A549 (cell line): ENCODE results near the gene TPCN2.

Experiments used
- HMGXB4 ChIP-seq: fragments of 250-450 bp; sonication (Bioruptor Pico); IDR thresholded peaks from 2 replicates; pipeline ENCODE4 v1.5.0; 2021; ENCODE audit warnings: mild to moderate bottlenecking, moderate library complexity, borderline replicate concordance
- JUN ChIP-seq, 2 experiments: fragments of >200 bp; sonication (Bioruptor Twin); formaldehyde crosslinking; IDR thresholded peaks; 2 replicates in 1 of 2; 3 replicates in 1 of 2; pipeline ENCODE4 v1.6.1; 2016 to 2017
- KDM1A ChIP-seq: fragments of 200-600 bp; sonication (generic); IDR thresholded peaks from 2 replicates; pipeline ENCODE4 v1.6.1; 2016; ENCODE audit warnings: low read depth, mild to moderate bottlenecking
- POLR2A ChIP-seq: IDR thresholded peaks from 2 replicates; pipeline ENCODE4 v1.6.1; 2012; ENCODE audit warnings: mild to moderate bottlenecking, low read length
- RFX5 ChIP-seq: fragments of 450-650 bp; IDR thresholded peaks from 2 replicates; pipeline ENCODE4 v1.7.1; 2014; ENCODE audit warnings: antibody characterized with exemption, mild to moderate bottlenecking, moderate library complexity
- TF ChIP-seq, protein P1 (sequence below): fragments of >200 bp; sonication (Bioruptor Twin); formaldehyde crosslinking; IDR thresholded peaks from 3 replicates; pipeline ENCODE4 v1.5.1; 2016

- TF ChIP-seq KDM1A (peak; percentile 42; the same call in 1 of the 2 replicates), HMGXB4 (CRISPR knock-in tag) (no peak), JUN (IDR thresholded peaks at IDR 0.05) (no peak), POLR2A (no peak), RFX5 (no peak)
- TF ChIP-seq, protein P1, sequence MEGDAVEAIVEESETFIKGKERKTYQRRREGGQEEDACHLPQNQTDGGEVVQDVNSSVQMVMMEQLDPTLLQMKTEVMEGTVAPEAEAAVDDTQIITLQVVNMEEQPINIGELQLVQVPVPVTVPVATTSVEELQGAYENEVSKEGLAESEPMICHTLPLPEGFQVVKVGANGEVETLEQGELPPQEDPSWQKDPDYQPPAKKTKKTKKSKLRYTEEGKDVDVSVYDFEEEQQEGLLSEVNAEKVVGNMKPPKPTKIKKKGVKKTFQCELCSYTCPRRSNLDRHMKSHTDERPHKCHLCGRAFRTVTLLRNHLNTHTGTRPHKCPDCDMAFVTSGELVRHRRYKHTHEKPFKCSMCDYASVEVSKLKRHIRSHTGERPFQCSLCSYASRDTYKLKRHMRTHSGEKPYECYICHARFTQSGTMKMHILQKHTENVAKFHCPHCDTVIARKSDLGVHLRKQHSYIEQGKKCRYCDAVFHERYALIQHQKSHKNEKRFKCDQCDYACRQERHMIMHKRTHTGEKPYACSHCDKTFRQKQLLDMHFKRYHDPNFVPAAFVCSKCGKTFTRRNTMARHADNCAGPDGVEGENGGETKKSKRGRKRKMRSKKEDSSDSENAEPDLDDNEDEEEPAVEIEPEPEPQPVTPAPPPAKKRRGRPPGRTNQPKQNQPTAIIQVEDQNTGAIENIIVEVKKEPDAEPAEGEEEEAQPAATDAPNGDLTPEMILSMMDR: no peak
Observed at GRCh38 chr11:69127884-69128283, 79.2 kb downstream of the TPCN2 start.
